H1 (cell line): ENCODE data around the gene R3HCC1L. TPM values are rescaled to one million over a fixed set of nuclear protein-coding genes. Genes with fewer than 3 reads are reported as not detected.

Experiments used
- CTCF ChIA-PET: fragments of 300-600 bp; sonication (Branson Sonifier 250); formaldehyde crosslinking; loops from one replicate; lab custom pipeline; 2021; ENCODE audit not compliant: partially characterized antibody; lab: Charles Lee
- POLR2A ChIA-PET: fragments of 300-600 bp; sonication (Branson Sonifier 250); formaldehyde crosslinking; loops from one replicate; lab custom pipeline; 2021; ENCODE audit warnings: inconsistent platforms; ENCODE audit not compliant: partially characterized antibody; lab: Charles Lee
- DNase-seq, 2 experiments: peaks; one replicate each; pipeline versions ENCODE4 v3.0.0 to v3.0.0-alpha.2; 2010 to 2022; ENCODE audit warnings: low spot score in 2 of 2, low read depth in 1 of 2, mixed read lengths in 1 of 2
- FAIRE-seq: peaks from 2 replicates; lab custom pipeline; 2011; peaks lifted over from hg19 to GRCh38; lab: Jason Lieb, UNC
- H2AFZ ChIP-seq: 2 replicates; pipeline ENCODE4 v1.8.1; 2012; ENCODE audit warnings: low read length, inconsistent platforms
- H2AK5ac ChIP-seq: 2 replicates; pipeline ENCODE4 v1.6.1; 2013; ENCODE audit warnings: low read depth, low read length
- H2BK120ac ChIP-seq: replicated peaks from 2 replicates; pipeline ENCODE3; 2013; ENCODE audit warnings: low read depth, low read length, inconsistent platforms
- H2BK12ac ChIP-seq: 2 replicates; pipeline ENCODE4 v1.6.1; 2013; ENCODE audit warnings: low read depth, low read length
- H2BK15ac ChIP-seq: 2 replicates; pipeline ENCODE4 v1.6.1; 2013; ENCODE audit warnings: low read length
- H2BK20ac ChIP-seq: 2 replicates; pipeline ENCODE4 v1.6.1; 2013; ENCODE audit warnings: low read length
- H2BK5ac ChIP-seq: 2 replicates; pipeline ENCODE4 v1.6.1; 2013; ENCODE audit warnings: low read depth, low read length
- H3K14ac ChIP-seq: 2 replicates; pipeline ENCODE4 v1.6.1; 2013; ENCODE audit warnings: inconsistent platforms; ENCODE audit not compliant: insufficient read length
- H3K18ac ChIP-seq: 2 replicates; pipeline ENCODE4 v1.6.1; 2013; ENCODE audit warnings: low read length; ENCODE audit errors: extremely low read depth
- H3K23ac ChIP-seq: 2 replicates; pipeline ENCODE4 v1.6.1; 2013; ENCODE audit warnings: inconsistent platforms; ENCODE audit not compliant: insufficient read length
- H3K23me2 ChIP-seq: 2 replicates; pipeline ENCODE4 v1.6.1; 2013; ENCODE audit warnings: low read depth, low read length
- H3K27ac ChIP-seq: 2 replicates; pipeline ENCODE4 v1.6.1; 2011; ENCODE audit warnings: low read depth, low read length, inconsistent platforms
- H3K27me3 ChIP-seq, 4 experiments: replicated peaks in 1 of 4; 1 replicate in 1 of 4; 2 replicates in 3 of 4; pipeline versions ENCODE4 v1.6.1 to v1.8.1; 2011 to 2013; ENCODE audit warnings: low read length in 3 of 4, mild to moderate bottlenecking in 3 of 4, inconsistent platforms in 2 of 4, mixed read lengths in 2 of 4, moderate library complexity in 1 of 4; ENCODE audit not compliant: control insufficient read depth in 3 of 4, insufficient read depth in 3 of 4; ENCODE audit errors: extremely low read depth in 1 of 4
- H3K36me3 ChIP-seq, 4 experiments: 2 replicates each; pipeline versions ENCODE4 v1.6.1 to v1.8.1; 2011 to 2013; ENCODE audit warnings: mild to moderate bottlenecking in 4 of 4, low read length in 3 of 4, moderate library complexity in 2 of 4, control low read depth in 1 of 4, inconsistent platforms in 1 of 4; ENCODE audit not compliant: insufficient read depth in 4 of 4, control insufficient read depth in 2 of 4
- H3K4ac ChIP-seq: replicated peaks from 2 replicates; pipeline ENCODE3; 2013; ENCODE audit warnings: low read length, low read depth, mixed read lengths, inconsistent platforms; ENCODE audit not compliant: insufficient read length
- H3K4me1 ChIP-seq, 4 experiments: replicated peaks in 1 of 4; 1 replicate in 1 of 4; 2 replicates in 3 of 4; pipeline versions ENCODE4 v1.6.1 to v1.8.1; 2011 to 2013; ENCODE audit warnings: low read length in 3 of 4, inconsistent platforms in 2 of 4, mixed read lengths in 1 of 4; ENCODE audit not compliant: insufficient read depth in 4 of 4, control insufficient read depth in 3 of 4
- H3K4me2 ChIP-seq, 2 experiments: 2 replicates each; pipeline versions ENCODE4 v1.6.1 to v1.8.1; 2011 to 2013; ENCODE audit warnings: low read depth in 2 of 2, low read length in 2 of 2, control low read depth in 1 of 2, inconsistent platforms in 1 of 2, mild to moderate bottlenecking in 1 of 2; ENCODE audit not compliant: insufficient read depth in 1 of 2
- H3K4me3 ChIP-seq, 4 experiments: fragments of 200-600, 300-600 bp in 1 of 4; sonication (generic), shearing (Covaris generic), sonication (Bioruptor Twin) in 1 of 4; 2 replicates each; pipeline versions ENCODE4 v1.5.1 to v1.8.1; 2011 to 2016; ENCODE audit warnings: low read length in 4 of 4, low read depth in 3 of 4, control low read depth in 2 of 4, inconsistent platforms in 2 of 4, mild to moderate bottlenecking in 2 of 4, mixed read lengths in 1 of 4, moderate library complexity in 1 of 4; ENCODE audit not compliant: insufficient read depth in 2 of 4; ENCODE audit errors: extremely low read depth in 1 of 4
- H3K56ac ChIP-seq: replicated peaks from 2 replicates; pipeline ENCODE3; 2013; ENCODE audit warnings: low read depth, mild to moderate bottlenecking, mixed read lengths, low read length, inconsistent platforms; ENCODE audit not compliant: insufficient read length
- H3K79me1 ChIP-seq: 2 replicates; pipeline ENCODE4 v1.6.1; 2013; ENCODE audit warnings: low read depth, low read length, control low read depth
- H3K79me2 ChIP-seq, 2 experiments: 2 replicates each; pipeline versions ENCODE4 v1.6.1 to v1.8.1; 2012 to 2013; ENCODE audit warnings: low read length in 2 of 2, mild to moderate bottlenecking in 2 of 2, inconsistent platforms in 1 of 2; ENCODE audit not compliant: insufficient read depth in 2 of 2, control insufficient read depth in 1 of 2
- H3K9ac ChIP-seq, 4 experiments: replicated peaks in 1 of 4; 1 replicate in 1 of 4; 2 replicates in 3 of 4; pipeline versions ENCODE4 v1.6.1 to v1.8.1; 2011 to 2013; ENCODE audit warnings: low read depth in 3 of 4, low read length in 3 of 4, control low read depth in 2 of 4, mild to moderate bottlenecking in 2 of 4, moderate library complexity in 2 of 4, inconsistent platforms in 1 of 4; ENCODE audit errors: extremely low read depth in 1 of 4
- H3K9me3 ChIP-seq, 2 experiments: 2 replicates each; pipeline versions ENCODE4 v1.6.1 to v1.8.1; 2012 to 2013; ENCODE audit warnings: mild to moderate bottlenecking in 2 of 2, moderate library complexity in 2 of 2, control low read depth in 1 of 2, inconsistent platforms in 1 of 2, low read depth in 1 of 2, low read length in 1 of 2, mixed read lengths in 1 of 2; ENCODE audit not compliant: insufficient read depth in 2 of 2
- H4K20me1 ChIP-seq, 2 experiments: replicated peaks in 1 of 2; 2 replicates each; pipeline versions ENCODE3 to v1.8.1; 2011 to 2013; ENCODE audit warnings: inconsistent platforms in 2 of 2, low read length in 2 of 2, mild to moderate bottlenecking in 1 of 2; ENCODE audit not compliant: insufficient read depth in 2 of 2, control insufficient read depth in 1 of 2
- H4K5ac ChIP-seq: 2 replicates; pipeline ENCODE4 v1.6.1; 2013; ENCODE audit warnings: low read length, low read depth, mixed read lengths, inconsistent platforms; ENCODE audit not compliant: insufficient read length
- H4K8ac ChIP-seq: 2 replicates; pipeline ENCODE4 v1.8.0; 2013; ENCODE audit warnings: mild to moderate bottlenecking, moderate library complexity, low read length, inconsistent platforms; ENCODE audit not compliant: insufficient read depth; ENCODE audit errors: extremely low read depth
- H4K91ac ChIP-seq: replicated peaks from 2 replicates; pipeline ENCODE3; 2013; ENCODE audit warnings: low read length, mixed read lengths, inconsistent platforms; ENCODE audit not compliant: insufficient read length
- SAP30 ChIP-seq: fragments of 300-600 bp; sonication (generic); IDR thresholded peaks from 2 replicates; pipeline ENCODE4 v1.7.1; 2012; ENCODE audit warnings: low read length, moderate library complexity, mild to moderate bottlenecking, inconsistent platforms; ENCODE audit not compliant: insufficient read depth, insufficient replicate concordance
- WGBS, 2 experiments: shearing (Covaris generic) in 1 of 2; methylation state at CpG; one replicate each; pipeline versions ENCODE4 v1.1.6 to v1.1.7; 2013 to 2015; ENCODE audit warnings: low lambda C conversion rate in 2 of 2, mixed read lengths in 2 of 2, inconsistent platforms in 1 of 2, low coverage in 1 of 2, missing lambda C conversion rate in 1 of 2; ENCODE audit not compliant: insufficient replicate concordance in 2 of 2, insufficient coverage in 1 of 2, insufficient read length in 1 of 2; ENCODE audit errors: extremely low coverage in 1 of 2, missing lambda C conversion rate in 1 of 2; 5-methylcytosine and 5-hydroxymethylcytosine counted together
- polyA plus RNA-seq, 7 experiments: library from polyadenylated mRNA; depleted of rRNA in 3 of 7; stranded (reverse) in 5 of 7; unstranded in 2 of 7; fragments of >200 nt in 5 of 7; fragments of 200-250 nt in 2 of 7; gene quantifications; 1 replicate in 5 of 7; 2 replicates in 1 of 7; 4 replicates in 1 of 7; pipeline versions ENCODE4 v1.2.1 to v1.2.3, GENCODE V29; 2011 to 2013; ENCODE audit warnings: missing spikeins in 2 of 7, mixed read lengths in 2 of 7
- total RNA-seq: library from RNA; stranded (reverse); fragmentation: NEBNext Ultra II Directional; extraction: Animal tissue kit (Norgen Biotek cat#: 25700); gene quantifications from 2 replicates; pipeline ENCODE4 v1.2.1, GENCODE V29; 2021

Gene R3HCC1L
- total and polyA plus RNA-seq, 2 of the 8 experiments (the other 6 are each of a cell fraction or from before 2014, with no cell fraction given): 6.9 to 13.9 TPM

DNA sequence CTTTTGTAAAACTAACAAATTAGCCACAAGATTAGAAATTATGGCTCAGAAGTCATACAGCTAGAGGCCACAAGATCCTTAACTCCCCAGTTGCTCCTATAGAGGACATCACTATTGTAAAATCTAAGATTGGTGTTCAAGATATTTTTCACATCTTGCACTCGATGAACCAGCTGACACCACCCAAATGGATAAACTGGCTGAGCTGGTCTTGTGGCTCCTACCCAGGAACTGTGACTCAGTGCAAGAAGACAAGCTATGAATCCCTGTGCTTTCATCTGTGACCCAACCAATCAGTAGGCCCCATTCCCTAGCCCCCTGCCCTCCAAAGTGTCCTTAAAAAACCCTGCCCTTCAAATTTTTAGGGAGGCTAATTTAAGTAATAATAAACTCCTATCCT lies 27.9 kb upstream of the R3HCC1L start:
- H3K14ac ChIP-seq: no peak overlapping the region
- H3K27me3 ChIP-seq: no peaks in the 10 kb centered on the region; a peak in 1 of 7 replicates
- no peaks in the 10 kb centered on the region for H3K36me3 ChIP-seq
- no peak for FAIRE-seq
- POLR2A ChIA-PET: no interaction called here
- CTCF ChIA-PET: interaction anchor here (1.0 to 2.1 kb wide), 2 partner anchors 64 to 188 kb away, joined by 3 to 4 read pairs; no protein-coding TSS in a partner anchor
- H3K4ac ChIP-seq: no peak overlapping the region
- no peak overlapping the region for H4K8ac ChIP-seq
- H2AFZ ChIP-seq: no peak overlapping the region
- H3K23me2 ChIP-seq: no peaks in the 10 kb centered on the region; the same call in 1 of the 2 replicates
- H2BK5ac ChIP-seq: no peak overlapping the region
- no peak overlapping the region for H2BK20ac ChIP-seq
- H2AK5ac ChIP-seq: no peak overlapping the region
- H4K91ac ChIP-seq: no peak overlapping the region
- no peak overlapping the region for H4K5ac ChIP-seq
- no peak overlapping the region for H3K4me2 ChIP-seq
- H2BK15ac ChIP-seq: no peak overlapping the region
- H3K27ac ChIP-seq: no peak overlapping the region
- TF ChIP-seq SAP30: no peak
- TF ChIP-seq, all 59 proteins: peak for 0
- Histone ChIP-seq H3K23ac (no peak overlapping the region), H3K79me2 (no peaks in the 10 kb centered on the region), H3K79me1 (no peaks in the 10 kb centered on the region), H2BK12ac (no peak overlapping the region), H3K18ac (no peak overlapping the region), H3K4me3 (no peak overlapping the region), H3K56ac (no peak overlapping the region), H3K9me3 (peaks cover 0 to 5% of the 10 kb centered on the region in 2 experiments; a peak in 1 of 4 replicates), H2BK120ac (no peak overlapping the region), H4K20me1 (no peaks in the 10 kb centered on the region), H3K9ac (no peak overlapping the region), H3K4me1 (no peaks in the 10 kb centered on the region)
- WGBS, 2 experiments: 87% methylated on average over 1 of the region's 1 CpG; no CpG with 5 or more reads in 1 of the 2 experiments
- no peak for DNase-seq
